ENCODE measurements around the gene EMX2. TPM values are rescaled to one million over a fixed set of nuclear protein-coding genes. Genes with fewer than 3 reads are reported as not detected.

Gene EMX2
- total RNA-seq, 3 donors from 2014 or later (not counting 1 experiment from before 2014, with no cell fraction given) = not detected

GRCh38 chr10:117547016-117547715 is 4.6 kb downstream of the EMX2 start:
- Histone ChIP-seq H3K27me3 (ENCODE audit: control insufficient read depth, insufficient read depth, low read length) (peaks cover 50% of the 10 kb centered on the region), H3K36me3 (ENCODE audit: control insufficient read depth, insufficient read depth, low read length) (no peaks in the 10 kb centered on the region), H3K9me3 (ENCODE audit: control insufficient read depth, insufficient read depth, low read length) (no peaks in the 10 kb centered on the region), H3K4me1 (ENCODE audit: control insufficient read depth, insufficient read depth, low read length) (peaks cover 6% of the 10 kb centered on the region), H3K27ac (ENCODE audit: low read length) (no peak overlapping the region), H3K4me3 (ENCODE audit: low read length) (no peak overlapping the region)
- no peak for ATAC-seq
- TF ChIP-seq CTCF (IDR thresholded peaks at IDR 0.05) = no peak
- no peak for DNase-seq
- intact Hi-C loops (cut with micrococcal nuclease) = no loop called here
- WGBS (ENCODE audit: insufficient coverage) = 4% methylated on average over 16 of the region's 20 CpGs
- H3K27ac Mint-ChIP-seq = no peak overlapping the region
- H3K27me3 Mint-ChIP-seq (ENCODE audit: low read depth in 2 of 2) = peaks cover 61 to 66% of the 10 kb centered on the region in 2 donors
- H3K36me3 Mint-ChIP-seq = no peaks in the 10 kb centered on the region
- peaks cover 15 to 20% of the 10 kb centered on the region in 2 donors for H3K4me1 Mint-ChIP-seq
- no peak overlapping the region for H3K4me3 Mint-ChIP-seq
- H3K9me3 Mint-ChIP-seq = no peaks in the 10 kb centered on the region

- Histone ChIP-seq H3K36me3 (ENCODE audit: control insufficient read depth, insufficient read depth, low read length) (no peaks in the 10 kb centered on the region), H3K27ac (ENCODE audit: low read length) (no peak overlapping the region), H3K4me1 (ENCODE audit: control insufficient read depth, insufficient read depth, low read length) (peaks cover 9% of the 10 kb centered on the region), H3K4me3 (ENCODE audit: low read length) (no peak overlapping the region), H3K27me3 (ENCODE audit: control insufficient read depth, insufficient read depth, low read length) (peaks cover 55% of the 10 kb centered on the region), H3K9me3 (ENCODE audit: control insufficient read depth, insufficient read depth, low read length) (no peaks in the 10 kb centered on the region)
- no peaks in the 10 kb centered on the region for H3K9me3 Mint-ChIP-seq
- no peak for ATAC-seq
- H3K27ac Mint-ChIP-seq = no peak overlapping the region
- peaks cover 69 to 70% of the 10 kb centered on the region in 2 donors for H3K27me3 Mint-ChIP-seq (ENCODE audit: low read depth in 2 of 2)
- intact Hi-C loops (cut with micrococcal nuclease) = no loop called here
- DNase-seq = no peak
- 8% methylated on average over 25 of the region's 32 CpGs for WGBS (ENCODE audit: insufficient coverage)
- no peak for TF ChIP-seq CTCF (IDR thresholded peaks at IDR 0.05)
- no peaks in the 10 kb centered on the region for H3K36me3 Mint-ChIP-seq
- peaks cover 22 to 28% of the 10 kb centered on the region in 2 donors for H3K4me1 Mint-ChIP-seq
- H3K4me3 Mint-ChIP-seq = no peak overlapping the region
Observed at GRCh38 chr10:117547716-117548668, 5.4 kb downstream of the EMX2 start.

GRCh38 chr10:117549100-117549585 is 6.6 kb downstream of the EMX2 start:
- Mint-ChIP-seq H3K4me1 (peaks cover 22 to 37% of the 10 kb centered on the region in 2 donors), H3K36me3 (no peaks in the 10 kb centered on the region), H3K9me3 (no peaks in the 10 kb centered on the region), H3K27me3 (ENCODE audit: low read depth in 2 of 2) (peaks cover 73 to 77% of the 10 kb centered on the region in 2 donors), H3K4me3 (no peak overlapping the region), H3K27ac (no peak overlapping the region)
- Histone ChIP-seq H3K4me3 (ENCODE audit: low read length) (no peak overlapping the region), H3K4me1 (ENCODE audit: control insufficient read depth, insufficient read depth, low read length) (peaks cover 16% of the 10 kb centered on the region), H3K27me3 (ENCODE audit: control insufficient read depth, insufficient read depth, low read length) (peaks cover 58% of the 10 kb centered on the region), H3K36me3 (ENCODE audit: control insufficient read depth, insufficient read depth, low read length) (no peaks in the 10 kb centered on the region), H3K27ac (ENCODE audit: low read length) (no peak overlapping the region), H3K9me3 (ENCODE audit: control insufficient read depth, insufficient read depth, low read length) (no peaks in the 10 kb centered on the region)
- WGBS (ENCODE audit: insufficient coverage) = 10% methylated on average over 2 of the region's 6 CpGs
- intact Hi-C loops (cut with micrococcal nuclease) = no loop called here
- no peak for TF ChIP-seq CTCF (IDR thresholded peaks at IDR 0.05)
- no peak for DNase-seq
- ATAC-seq = no peak

Data from natural killer cell (primary cell).